GM12878 (cell line): Measurements from ENCODE around the gene OR5T1. TPM values are rescaled to one million over a fixed set of nuclear protein-coding genes. Genes with fewer than 3 reads are reported as not detected.

Experiments
- ATAC-seq: fragments of 200-7000 bp; cut with Tn5 transposase; 3 replicates; pipeline ENCODE4 v1.9.1; 2020; ENCODE audit warnings: mild to moderate bottlenecking, moderate library complexity
- BruUV-seq: library from RNA; stranded (reverse); fragments of 400-500 nt; replicated peaks from 2 replicates; lab custom pipeline; 2021; lab: Mats Ljungman, UMichigan
- CTCF ChIA-PET: fragments of 300-600 bp; sonication (Branson Sonifier 250); formaldehyde crosslinking; extraction: SDS; loops from one replicate; lab custom pipeline; 2021; ENCODE audit warnings: inconsistent platforms; lab: Yijun Ruan, JAX
- POLR2A ChIA-PET: fragments of 350-600 bp; formaldehyde crosslinking; extraction: SDS; loops from one replicate; lab custom pipeline; 2021; ENCODE audit warnings: inconsistent platforms; lab: Charles Lee
- RAD21 ChIA-PET: fragments of 300-600 bp; sonication (Branson Sonifier 250); formaldehyde crosslinking; loops from one replicate; lab custom pipeline; 2023; ENCODE audit warnings: antibody characterized with exemption; ENCODE audit not compliant: unreplicated experiment; lab: Charles Lee
- SMC1A ChIA-PET: fragments of 300-600 bp; sonication (Branson Sonifier 250); formaldehyde crosslinking; loops from one replicate; lab custom pipeline; 2023; ENCODE audit not compliant: unreplicated experiment, uncharacterized antibody; lab: Charles Lee
- DNase-seq: peaks from one replicate; pipeline ENCODE4 v3.0.0-alpha.2; 2011; ENCODE audit warnings: low read depth, low spot score
- FAIRE-seq: peaks from 3 replicates; lab custom pipeline; 2011; peaks lifted over from hg19 to GRCh38; lab: Jason Lieb, UNC
- H2AFZ ChIP-seq: 2 replicates; pipeline ENCODE4 v1.6.0; 2011; ENCODE audit warnings: low read depth, low read length, control low read depth; ENCODE audit not compliant: control insufficient read depth
- H3K27ac ChIP-seq: 2 replicates; pipeline ENCODE4 v1.5.1; 2011; ENCODE audit warnings: control low read depth; ENCODE audit not compliant: control insufficient read depth, insufficient read depth
- H3K27me3 ChIP-seq, 2 experiments: replicated peaks in 1 of 2; 2 replicates each; pipeline versions ENCODE4 v1.6.0 to v1.6.1; 2011; ENCODE audit warnings: low read length in 1 of 2; ENCODE audit not compliant: control insufficient read depth in 2 of 2, insufficient read depth in 2 of 2
- H3K36me3 ChIP-seq, 2 experiments: 2 replicates each; pipeline ENCODE4 v1.5.1; 2011; ENCODE audit warnings: low read length in 1 of 2; ENCODE audit not compliant: control insufficient read depth in 2 of 2, insufficient read depth in 2 of 2
- H3K4me1 ChIP-seq: 2 replicates; pipeline ENCODE4 v1.6.1; 2011; ENCODE audit warnings: mild to moderate bottlenecking, low read length, moderate library complexity, mixed read lengths; ENCODE audit not compliant: control insufficient read depth, insufficient read depth
- H3K4me2 ChIP-seq: 2 replicates; pipeline ENCODE4 v1.6.0; 2011; ENCODE audit warnings: control low read depth; ENCODE audit not compliant: control insufficient read depth, insufficient read depth
- H3K4me3 ChIP-seq: fragments of 200-600 bp; sonication (generic); 2 replicates; pipeline ENCODE4 v1.5.1; 2016
- H3K79me2 ChIP-seq: 2 replicates; pipeline ENCODE4 v1.6.0; 2011; ENCODE audit warnings: low read length; ENCODE audit not compliant: control insufficient read depth, insufficient read depth
- H3K9ac ChIP-seq: 2 replicates; pipeline ENCODE4 v1.8.0; 2011; ENCODE audit warnings: low read length, control low read depth, mixed read lengths; ENCODE audit not compliant: control insufficient read depth, insufficient read depth
- H3K9me3 ChIP-seq: replicated peaks from 3 replicates; pipeline ENCODE4 v1.5.1; 2011; ENCODE audit warnings: mild to moderate bottlenecking, low read length; ENCODE audit not compliant: control insufficient read depth, insufficient read depth
- H4K20me1 ChIP-seq: 2 replicates; pipeline ENCODE4 v1.6.0; 2011; ENCODE audit not compliant: control insufficient read depth, insufficient read depth
- CBX5 ChIP-seq: sonication (generic); IDR thresholded peaks from 2 replicates; pipeline ENCODE4 v1.6.1; 2016; ENCODE audit warnings: low read depth, moderate library complexity, mild to moderate bottlenecking, inconsistent platforms
- CREB1 ChIP-seq: IDR thresholded peaks from 2 replicates; pipeline ENCODE4 v1.6.1; 2012; ENCODE audit warnings: low read depth, mild to moderate bottlenecking, inconsistent platforms
- FOXM1 ChIP-seq: IDR thresholded peaks from 2 replicates; pipeline ENCODE4 v1.6.1; 2012; ENCODE audit warnings: low read depth, mild to moderate bottlenecking, inconsistent platforms, low read length, moderate library complexity
- IRF5 ChIP-seq: fragments of 450-650 bp; IDR thresholded peaks from 2 replicates; pipeline ENCODE4 v1.6.1; 2017; ENCODE audit warnings: borderline replicate concordance
- KLF5 ChIP-seq: fragments of 450-650 bp; IDR thresholded peaks from 2 replicates; pipeline ENCODE4 v1.6.1; 2014; ENCODE audit warnings: mild to moderate bottlenecking; ENCODE audit not compliant: partially characterized antibody
- POLR2AphosphoS2 ChIP-seq: IDR thresholded peaks from 2 replicates; pipeline ENCODE4 v1.6.1; 2011; ENCODE audit warnings: low read depth, mild to moderate bottlenecking, low read length, improper control_type of control experiment, moderate library complexity
- RB1 ChIP-seq: fragments of 450-650 bp; formaldehyde crosslinking; IDR thresholded peaks from 2 replicates; pipeline ENCODE4 v1.6.1; 2017; ENCODE audit warnings: mild to moderate bottlenecking, borderline replicate concordance
- SMC3 ChIP-seq: IDR thresholded peaks from 2 replicates; pipeline ENCODE4 v1.6.1; 2011; ENCODE audit warnings: low read length, improper control_type of control experiment, borderline replicate concordance
- TCF3 ChIP-seq: IDR thresholded peaks from 2 replicates; pipeline ENCODE4 v1.6.1; 2012; ENCODE audit warnings: low read depth, mild to moderate bottlenecking, low read length, borderline replicate concordance; ENCODE audit not compliant: insufficient read depth
- ZBED1 ChIP-seq: IDR thresholded peaks from 2 replicates; pipeline ENCODE4 v1.6.1; 2016; ENCODE audit warnings: borderline replicate concordance
- ZNF24 ChIP-seq: fragments of 450-650 bp; IDR thresholded peaks from 2 replicates; pipeline ENCODE4 v1.6.1; 2017; ENCODE audit warnings: antibody characterized with exemption, mild to moderate bottlenecking
- ZNF274 ChIP-seq: IDR thresholded peaks from one replicate; pipeline ENCODE4 v1.8.0; 2011; ENCODE audit not compliant: insufficient read length, insufficient read depth
- WGBS: methylation state at CpG from one replicate; pipeline ENCODE4 v1.1.6; 2016; ENCODE audit warnings: low lambda C conversion rate; ENCODE audit not compliant: insufficient replicate concordance, insufficient coverage; ENCODE audit errors: missing lambda C conversion rate; 5-methylcytosine and 5-hydroxymethylcytosine counted together
- in situ Hi-C: fragments of 300-500 bp; cut with MboI; formaldehyde crosslinking; loops from 9 replicates; pipeline ENCODE4 v1.14.3; 2018; ENCODE audit warnings: mixed read lengths
- intact Hi-C: fragments of 100-400 bp; cut with micrococcal nuclease; formaldehyde crosslinking; loops from one replicate; pipeline ENCODE4 v1.14.2; 2022; ENCODE audit not compliant: unreplicated experiment
- polyA plus RNA-seq, 11 experiments: library from polyadenylated mRNA; depleted of rRNA in 4 of 11; unstranded in 6 of 11; stranded (reverse) in 5 of 11; fragments of >200 nt; fragmentation: Nextera tagmentation in 4 of 11; fragmentation: Illumina TruSeq in 1 of 11; extraction: Ambion mirVana in 4 of 11; extraction: Trizol in 1 of 11; gene quantifications; 1 replicate in 1 of 11; 2 replicates in 10 of 11; pipeline versions ENCODE4 v1.2.1 to v1.2.3, GENCODE V29; 2011 to 2016; ENCODE audit warnings: inconsistent platforms in 2 of 11, missing spikeins in 2 of 11, low read depth in 1 of 11
- total RNA-seq, 4 experiments: library from RNA; depleted of rRNA in 3 of 4; stranded (reverse); fragments of >200 nt in 3 of 4; fragmentation: Illumina TruSeq in 1 of 4; extraction: Trizol in 1 of 4; gene quantifications; 2 replicates each; pipeline versions ENCODE4 v1.2.1 to v1.2.3, GENCODE V29; 2013 to 2021

The OR5T1 gene
- total and polyA plus RNA-seq, 10 of the 15 experiments (the other 5 are each of a cell fraction or from before 2014, with no cell fraction given) = not detected

- intact Hi-C loops (no loop called here), in situ Hi-C loops (no loop called here)
- BruUV-seq = no TSS peak
- no peak for FAIRE-seq
- ChIA-PET POLR2A (no interaction called here), RAD21 (no interaction called here), CTCF (no interaction called here), SMC1A (no interaction called here)
- no peak within 1 kb of the TSS for H3K9ac ChIP-seq
- no peaks in the 10 kb centered on the region for H3K79me2 ChIP-seq
- TF ChIP-seq POLR2AphosphoS2 = no peak
- no peak for TF ChIP-seq FOXM1
- no peak for TF ChIP-seq CREB1
- H3K4me3 ChIP-seq = no peak within 1 kb of the TSS
- no peak for DNase-seq
- no peak for ATAC-seq
- no peaks in the 10 kb centered on the region for H4K20me1 ChIP-seq
- H3K36me3 ChIP-seq = no peaks in the 10 kb centered on the region
- H3K4me1 ChIP-seq = no peaks in the 10 kb centered on the region
- no peaks in the 10 kb centered on the region for H3K27me3 ChIP-seq
- H3K9me3 ChIP-seq = no peaks in the 10 kb centered on the region
- H2AFZ ChIP-seq = no peak within 1 kb of the TSS
- WGBS = 13% methylated on average over 2 of the region's 2 CpGs
- no peak within 1 kb of the TSS for H3K4me2 ChIP-seq
- no peak within 1 kb of the TSS for H3K27ac ChIP-seq
Measured at GRCh38 chr11:56292154-56292553, 18.2 kb downstream of the OR5T1 start, which contains the start of gene OR8H1. Gene OR8H1, minus strand, starts transcription at chr11:56292254. Its CDS starts 1,192 bp downstream, at chr11:56291062.

- BruUV-seq = no TSS peak
- Histone ChIP-seq H3K4me3 (no peak overlapping the region), H3K4me2 (no peak overlapping the region), H3K27ac (no peak overlapping the region), H3K27me3 (no peaks in the 10 kb centered on the region), H4K20me1 (no peaks in the 10 kb centered on the region), H3K79me2 (no peaks in the 10 kb centered on the region), H2AFZ (no peak overlapping the region), H3K36me3 (no peaks in the 10 kb centered on the region), H3K9ac (no peak overlapping the region), H3K4me1 (no peaks in the 10 kb centered on the region), H3K9me3 (no peaks in the 10 kb centered on the region)
- TF ChIP-seq KLF5 (no peak), IRF5 (no peak), ZBED1 (no peak), TCF3 (no peak), POLR2AphosphoS2 (no peak), ZNF24 (no peak), RB1 (no peak), ZNF274 (no peak), CBX5 (no peak), SMC3 (no peak)
- FAIRE-seq (no peak), DNase-seq (no peak), ATAC-seq (no peak)
- in situ Hi-C loops (no loop called here), intact Hi-C loops (loop anchor here (5.0 kb wide), 1 partner anchor 55 kb away; the partner anchor contains the start of gene OR8J1)
- CTCF ChIA-PET = no interaction called here
- SMC1A ChIA-PET = no interaction called here
- WGBS = 66% methylated on average over 4 of the region's 4 CpGs
- RAD21 ChIA-PET = no interaction called here
- POLR2A ChIA-PET = no interaction called here
Measured at GRCh38 chr11:56296898-56297297, 22.9 kb downstream of the OR5T1 start.
